ENCODE measurements around the gene SRPK2.

- no peak for TF ChIP-seq CTCF (IDR thresholded peaks at IDR 0.05)
- TF ChIP-seq POLR2A (IDR thresholded peaks at IDR 0.05): no peak
These were observed 232.0 kb downstream of the SRPK2 start for GRCh38 chr7:105156731-105157130.
